HFFc6 (cell line): ENCODE results near the gene CYP2R1. TPM values are rescaled to one million over a fixed set of nuclear protein-coding genes. Genes with fewer than 3 reads are reported as not detected.

Experiments
- DNase-seq: peaks from one replicate; pipeline ENCODE4 v3.0.0-alpha.2; 2018
- H3K27ac Mint-ChIP-seq: 2 replicates; pipeline ENCODE4 v1.8.0; 2020; ENCODE audit warnings: mild to moderate bottlenecking, mixed read lengths
- H3K27me3 Mint-ChIP-seq: 2 replicates; pipeline ENCODE4 v1.8.0; 2021; ENCODE audit warnings: mild to moderate bottlenecking, moderate library complexity, mixed read lengths; ENCODE audit not compliant: insufficient read depth
- H3K36me3 Mint-ChIP-seq: 2 replicates; pipeline ENCODE4 v1.8.0; 2021; ENCODE audit warnings: low read depth, mixed read lengths
- H3K4me1 Mint-ChIP-seq: 2 replicates; pipeline ENCODE4 v1.8.0; 2020; ENCODE audit warnings: low read depth, mixed read lengths
- H3K4me3 Mint-ChIP-seq: 2 replicates; pipeline ENCODE4 v1.8.0; 2020; ENCODE audit warnings: mild to moderate bottlenecking, moderate library complexity, mixed read lengths
- H3K9me3 Mint-ChIP-seq: 2 replicates; pipeline ENCODE4 v1.8.0; 2020; ENCODE audit warnings: mild to moderate bottlenecking, mixed read lengths
- long read RNA-seq: library from polyadenylated mRNA; unstranded; transcript quantifications from one replicate; pipeline ENCODE4 v2.0.0, GENCODE V29; 2019
- total RNA-seq, 6 experiments: library from RNA; stranded (reverse); fragmentation: NEBNext Ultra II Directional; extraction: Animal tissue kit (Norgen Biotek cat#: 25700); gene quantifications; 2 replicates in 1 of 6; 3 replicates in 5 of 6; pipeline ENCODE4 v1.2.3, GENCODE V29; 2021
- TF ChIP-seq, protein P1 (sequence below): fragments of 200-600 bp; sonication (generic); IDR thresholded peaks from 2 replicates; pipeline ENCODE4 v1.5.0; 2021; ENCODE audit warnings: antibody characterized with exemption, mild to moderate bottlenecking

CYP2R1 gene, protein sequence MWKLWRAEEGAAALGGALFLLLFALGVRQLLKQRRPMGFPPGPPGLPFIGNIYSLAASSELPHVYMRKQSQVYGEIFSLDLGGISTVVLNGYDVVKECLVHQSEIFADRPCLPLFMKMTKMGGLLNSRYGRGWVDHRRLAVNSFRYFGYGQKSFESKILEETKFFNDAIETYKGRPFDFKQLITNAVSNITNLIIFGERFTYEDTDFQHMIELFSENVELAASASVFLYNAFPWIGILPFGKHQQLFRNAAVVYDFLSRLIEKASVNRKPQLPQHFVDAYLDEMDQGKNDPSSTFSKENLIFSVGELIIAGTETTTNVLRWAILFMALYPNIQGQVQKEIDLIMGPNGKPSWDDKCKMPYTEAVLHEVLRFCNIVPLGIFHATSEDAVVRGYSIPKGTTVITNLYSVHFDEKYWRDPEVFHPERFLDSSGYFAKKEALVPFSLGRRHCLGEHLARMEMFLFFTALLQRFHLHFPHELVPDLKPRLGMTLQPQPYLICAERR
- 1 to 10 TPM in 4 of 6 experiments, under 1 TPM in 2; 0.67 to 4.0 (median 1.2) TPM for total RNA-seq
- long read RNA-seq, partial matches to known transcripts = 0 of 5 reads
- long read RNA-seq, other reads (novel, unspliced or antisense) = 4 of 5 reads

DNA sequence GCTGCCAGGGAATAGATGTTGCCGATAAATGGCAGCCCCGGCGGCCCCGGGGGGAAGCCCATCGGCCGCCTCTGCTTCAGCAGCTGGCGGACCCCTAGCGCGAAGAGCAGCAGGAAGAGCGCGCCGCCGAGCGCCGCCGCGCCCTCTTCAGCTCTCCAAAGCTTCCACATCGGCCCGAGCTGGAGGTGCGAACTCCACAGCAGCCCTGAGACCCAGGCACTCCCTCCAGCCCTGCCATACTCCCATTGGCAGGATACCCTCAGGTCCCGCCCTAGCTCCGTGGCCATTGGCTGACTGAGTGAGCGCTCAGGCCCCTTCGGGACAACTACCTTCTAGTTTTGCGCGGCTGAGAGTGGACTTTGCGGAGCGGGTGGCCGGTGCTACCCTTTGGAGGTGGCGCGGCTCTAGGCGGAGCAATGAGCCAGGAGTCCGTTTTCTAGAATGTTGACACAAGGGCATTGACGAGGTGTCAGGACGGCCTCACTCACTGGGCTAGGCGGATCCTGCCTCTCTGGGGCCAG is at the start of gene CYP2R1:
TSS of gene CYP2R1 (minus strand) at position 196 of the 521 bp plus-strand sequence. CDS start at position 170, 26 bp downstream.
- DNase-seq = peak; percentile 93
- Mint-ChIP-seq H3K4me1 (peaks cover 16% of the 10 kb centered on the region), H3K27ac (peak within 1 kb of the TSS; percentile 69), H3K36me3 (no peaks in the 10 kb centered on the region), H3K4me3 (peak within 1 kb of the TSS; percentile 96), H3K27me3 (no peaks in the 10 kb centered on the region), H3K9me3 (no peaks in the 10 kb centered on the region)
- TF ChIP-seq, protein P1, sequence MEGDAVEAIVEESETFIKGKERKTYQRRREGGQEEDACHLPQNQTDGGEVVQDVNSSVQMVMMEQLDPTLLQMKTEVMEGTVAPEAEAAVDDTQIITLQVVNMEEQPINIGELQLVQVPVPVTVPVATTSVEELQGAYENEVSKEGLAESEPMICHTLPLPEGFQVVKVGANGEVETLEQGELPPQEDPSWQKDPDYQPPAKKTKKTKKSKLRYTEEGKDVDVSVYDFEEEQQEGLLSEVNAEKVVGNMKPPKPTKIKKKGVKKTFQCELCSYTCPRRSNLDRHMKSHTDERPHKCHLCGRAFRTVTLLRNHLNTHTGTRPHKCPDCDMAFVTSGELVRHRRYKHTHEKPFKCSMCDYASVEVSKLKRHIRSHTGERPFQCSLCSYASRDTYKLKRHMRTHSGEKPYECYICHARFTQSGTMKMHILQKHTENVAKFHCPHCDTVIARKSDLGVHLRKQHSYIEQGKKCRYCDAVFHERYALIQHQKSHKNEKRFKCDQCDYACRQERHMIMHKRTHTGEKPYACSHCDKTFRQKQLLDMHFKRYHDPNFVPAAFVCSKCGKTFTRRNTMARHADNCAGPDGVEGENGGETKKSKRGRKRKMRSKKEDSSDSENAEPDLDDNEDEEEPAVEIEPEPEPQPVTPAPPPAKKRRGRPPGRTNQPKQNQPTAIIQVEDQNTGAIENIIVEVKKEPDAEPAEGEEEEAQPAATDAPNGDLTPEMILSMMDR = no peak

DNA sequence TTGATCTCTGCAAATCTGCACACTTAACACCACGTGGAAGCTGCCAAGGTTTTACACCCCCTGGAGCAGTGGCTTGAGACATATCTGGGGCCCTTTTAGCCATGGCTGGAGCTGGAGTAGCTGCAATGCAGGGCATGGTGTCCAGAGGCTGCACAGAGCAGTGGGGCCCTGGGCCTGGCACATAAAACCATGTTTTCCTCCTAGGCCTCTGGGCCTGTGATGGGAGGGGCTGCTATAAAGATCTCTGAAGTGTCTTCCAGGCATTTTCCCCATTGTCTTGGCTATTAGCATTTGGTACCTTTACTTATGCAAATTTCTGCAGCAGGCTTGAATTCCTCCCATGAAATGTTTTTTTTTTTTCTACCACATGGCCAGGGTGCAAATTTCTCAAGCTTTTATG is 46.9 kb upstream of the CYP2R1 start:
- no peaks in the 10 kb centered on the region for H3K36me3 Mint-ChIP-seq
- H3K4me3 Mint-ChIP-seq = no peak overlapping the region
- H3K4me1 Mint-ChIP-seq = no peaks in the 10 kb centered on the region
- DNase-seq = no peak
- H3K27me3 Mint-ChIP-seq = peaks cover 4% of the 10 kb centered on the region; the same call in 1 of the 2 replicates
- H3K9me3 Mint-ChIP-seq = peaks cover 19% of the 10 kb centered on the region
- H3K27ac Mint-ChIP-seq = no peak overlapping the region
- TF ChIP-seq, protein P1 = no peak

DNA sequence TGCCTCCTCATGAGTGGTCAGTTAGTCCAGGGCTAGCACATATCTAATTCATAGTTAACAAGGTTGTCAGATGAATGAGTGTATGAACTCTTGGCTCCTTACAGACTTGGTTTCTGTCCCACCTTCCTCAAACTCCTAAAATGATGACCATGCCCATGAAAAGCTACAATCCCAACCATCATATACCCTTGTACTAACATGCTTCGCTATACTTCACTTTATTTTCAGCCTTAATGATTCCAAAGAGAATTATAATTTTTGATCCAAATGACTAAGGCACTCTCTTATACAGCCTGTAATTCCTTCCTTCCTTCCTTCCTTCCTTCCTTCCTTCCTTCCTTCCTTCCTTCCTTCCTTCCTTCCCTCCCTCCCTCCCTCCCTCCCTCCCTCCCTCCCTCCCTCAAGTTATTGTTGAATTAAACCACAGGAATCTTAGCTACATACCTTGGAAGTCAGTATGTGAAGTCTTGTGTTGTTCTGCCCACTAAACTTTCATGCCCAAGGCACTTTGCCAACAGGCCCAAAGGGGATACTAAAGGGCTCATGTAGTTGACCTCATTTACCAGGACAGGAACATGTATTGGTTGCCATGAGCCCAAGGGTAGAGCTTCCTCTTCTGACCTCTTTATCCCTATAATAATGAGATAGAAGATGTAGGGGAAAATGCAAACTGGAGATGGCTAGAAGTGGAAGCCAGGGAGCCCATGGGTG is 42.8 kb upstream of the CYP2R1 start:
- Mint-ChIP-seq H3K27me3 (peaks cover 2% of the 10 kb centered on the region; the same call in 1 of the 2 replicates), H3K9me3 (peaks cover 21% of the 10 kb centered on the region), H3K4me1 (no peaks in the 10 kb centered on the region), H3K4me3 (no peak overlapping the region), H3K27ac (no peak overlapping the region), H3K36me3 (no peaks in the 10 kb centered on the region)
- TF ChIP-seq, protein P1 = no peak
- DNase-seq = no peak

DNA sequence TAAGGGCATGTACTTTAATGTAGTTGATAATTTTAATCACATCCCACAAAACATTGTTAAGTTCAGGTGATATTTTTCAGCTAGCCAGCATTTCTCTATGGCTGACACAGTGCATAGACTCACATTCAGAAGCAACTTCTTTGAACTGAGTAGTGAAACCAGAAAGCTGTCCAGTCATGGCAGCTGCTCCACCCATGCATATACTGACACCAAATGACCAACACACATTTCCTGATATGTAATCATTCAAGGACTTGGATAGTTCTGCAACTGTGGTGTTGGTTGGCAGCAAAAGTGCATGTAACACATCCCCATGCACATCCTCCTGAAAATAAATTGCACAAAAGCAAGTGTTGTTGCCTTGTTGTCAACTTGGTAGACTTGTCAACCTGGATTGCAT is 40.4 kb upstream of the CYP2R1 start:
- Mint-ChIP-seq H3K9me3 (peaks cover 9% of the 10 kb centered on the region), H3K4me1 (no peaks in the 10 kb centered on the region), H3K27me3 (peaks cover 2% of the 10 kb centered on the region; the same call in 1 of the 2 replicates), H3K36me3 (no peaks in the 10 kb centered on the region), H3K27ac (no peak overlapping the region), H3K4me3 (no peak overlapping the region)
- DNase-seq = no peak
- TF ChIP-seq, protein P1 = no peak

DNA sequence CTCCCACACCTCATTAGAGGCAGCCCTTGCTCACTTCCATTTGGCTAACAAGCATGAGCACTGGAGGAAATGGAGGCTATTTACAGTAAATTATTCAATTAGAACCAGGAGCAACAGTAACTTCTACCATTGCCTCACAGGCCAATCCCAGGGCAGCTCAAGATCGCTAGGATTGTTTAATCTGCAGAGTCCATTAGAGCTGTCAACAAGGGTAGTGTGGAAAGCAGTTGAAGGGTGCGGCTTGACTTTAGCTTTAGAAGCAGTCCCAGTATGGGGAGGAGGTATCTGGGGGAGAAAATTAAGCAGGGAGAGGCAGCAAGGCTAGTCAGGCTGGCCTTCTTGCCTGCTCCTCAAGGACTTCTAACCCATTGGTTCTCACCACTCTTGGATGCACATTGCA is 38.3 kb upstream of the CYP2R1 start:
- Mint-ChIP-seq H3K27me3 (peaks cover 2% of the 10 kb centered on the region; the same call in 1 of the 2 replicates), H3K9me3 (peaks cover 3% of the 10 kb centered on the region), H3K27ac (no peak overlapping the region), H3K4me1 (no peaks in the 10 kb centered on the region), H3K4me3 (no peak overlapping the region), H3K36me3 (no peaks in the 10 kb centered on the region)
- no peak for DNase-seq
- TF ChIP-seq, protein P1 = no peak
